Measurements from ENCODE around the gene REC8. TPM values are rescaled to one million over a fixed set of nuclear protein-coding genes. Genes with fewer than 3 reads are reported as not detected.

The REC8 gene
- total RNA-seq, 2 donors from 2014 or later: 36.4 to 48.7 TPM

GRCh38 chr14:24135834-24136683, 35.8 kb upstream of the REC8 start, which contains the start of gene PSME1:
TSS of gene PSME1 (plus strand) at chr14:24136194. CDS start at chr14:24136263, 69 bp downstream.
- ATAC-seq: peak; percentile 91 to 96
- peak; percentile 92 to 94 for DNase-seq (ENCODE audit: low spot score in 2 of 2)
- peaks cover 31 to 37% of the 10 kb centered on the region in 2 donors for H3K36me3 Mint-ChIP-seq

GRCh38 chr14:24136684-24137528, 35.0 kb upstream of the REC8 start:
- peaks cover 32 to 40% of the 10 kb centered on the region in 2 donors for H3K36me3 Mint-ChIP-seq
- H3K27ac Mint-ChIP-seq: peak overlapping the region; percentile 76 to 97
- no peaks in the 10 kb centered on the region for H3K9me3 Mint-ChIP-seq
- DNase-seq (ENCODE audit: low spot score in 2 of 2): no peak
- ATAC-seq: no peak

More at GRCh38 chr14:24135834-24136683, 35.8 kb upstream of the REC8 start, which contains the start of gene PSME1:
- Mint-ChIP-seq H3K27ac (peak within 1 kb of the TSS; percentile 76 to 97), H3K9me3 (no peaks in the 10 kb centered on the region)

- no peak for ATAC-seq
- H3K9me3 Mint-ChIP-seq: no peaks in the 10 kb centered on the region
- H3K36me3 Mint-ChIP-seq: peaks cover 41 to 44% of the 10 kb centered on the region in 2 donors
- DNase-seq (ENCODE audit: low spot score in 2 of 2): no peak
- H3K27ac Mint-ChIP-seq: peak overlapping the region; percentile 38 to 76
These were observed 34.1 kb upstream of the REC8 start for GRCh38 chr14:24137529-24138395.

- H3K9me3 Mint-ChIP-seq: no peaks in the 10 kb centered on the region
These were observed 33.2 kb upstream of the REC8 start for GRCh38 chr14:24138396-24139271.

GRCh38 chr14:24139272-24139934, 32.5 kb upstream of the REC8 start:
- Mint-ChIP-seq H3K27ac (peak overlapping the region; percentile 47 to 48), H3K9me3 (no peaks in the 10 kb centered on the region), H3K36me3 (peaks cover 52 to 57% of the 10 kb centered on the region in 2 donors)
- no peak for ATAC-seq
- peak in 1 of 2 donors; percentile 40 for DNase-seq (ENCODE audit: low spot score in 2 of 2)

More at GRCh38 chr14:24138396-24139271, 33.2 kb upstream of the REC8 start:
- ATAC-seq: no peak
- Mint-ChIP-seq H3K27ac (peak overlapping the region; percentile 47 to 77), H3K36me3 (peaks cover 47 to 52% of the 10 kb centered on the region in 2 donors)
- no peak for DNase-seq (ENCODE audit: low spot score in 2 of 2)

GRCh38 chr14:24141097-24141880, 30.6 kb upstream of the REC8 start, which contains the start of gene EMC9:
TSS of gene EMC9 (minus strand) at chr14:24141591. CDS start at chr14:24141304, 287 bp downstream.
- H3K27ac Mint-ChIP-seq: peak within 1 kb of the TSS; percentile 78 to 90
- H3K36me3 Mint-ChIP-seq: peaks cover 71 to 76% of the 10 kb centered on the region in 2 donors
- peak; percentile 99 to 100 for DNase-seq (ENCODE audit: low spot score in 2 of 2)
- ATAC-seq: peak; percentile 87 to 89
- no peaks in the 10 kb centered on the region for H3K9me3 Mint-ChIP-seq

DNA sequence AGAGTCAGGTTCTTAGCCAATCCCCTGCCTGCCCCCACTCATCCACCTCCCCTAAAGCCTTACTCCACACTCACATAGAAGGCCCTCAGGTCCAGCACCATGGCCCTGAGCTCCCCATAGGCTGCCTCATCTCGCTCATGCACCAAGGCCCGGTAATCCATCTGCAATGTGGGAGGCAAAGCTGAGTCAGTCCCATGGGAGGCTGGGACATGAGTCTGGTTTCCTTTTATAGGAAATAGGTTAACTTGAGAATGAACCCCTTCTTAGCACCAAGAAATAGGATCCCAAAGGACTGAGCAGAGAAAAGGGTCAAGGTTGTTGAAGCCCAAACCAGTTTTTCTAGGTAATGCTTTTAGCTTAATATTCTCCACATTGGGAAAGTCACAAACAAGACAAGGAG, 28.4 kb upstream of the REC8 start:
- no peak for DNase-seq (ENCODE audit: low spot score in 2 of 2)
- Mint-ChIP-seq H3K27ac (peak overlapping the region in 1 of 2 donors; percentile 27), H3K9me3 (no peaks in the 10 kb centered on the region), H3K36me3 (peaks cover 69% of the 10 kb centered on the region in 2 donors)
- no peak for ATAC-seq

- ATAC-seq (no peak), DNase-seq (ENCODE audit: low spot score in 2 of 2) (no peak)
- peak overlapping the region; percentile 27 to 65 for H3K27ac Mint-ChIP-seq
- H3K9me3 Mint-ChIP-seq: no peaks in the 10 kb centered on the region
- H3K36me3 Mint-ChIP-seq: peaks cover 67 to 69% of the 10 kb centered on the region in 2 donors
These were observed 27.4 kb upstream of the REC8 start for GRCh38 chr14:24144451-24144850.

DNA sequence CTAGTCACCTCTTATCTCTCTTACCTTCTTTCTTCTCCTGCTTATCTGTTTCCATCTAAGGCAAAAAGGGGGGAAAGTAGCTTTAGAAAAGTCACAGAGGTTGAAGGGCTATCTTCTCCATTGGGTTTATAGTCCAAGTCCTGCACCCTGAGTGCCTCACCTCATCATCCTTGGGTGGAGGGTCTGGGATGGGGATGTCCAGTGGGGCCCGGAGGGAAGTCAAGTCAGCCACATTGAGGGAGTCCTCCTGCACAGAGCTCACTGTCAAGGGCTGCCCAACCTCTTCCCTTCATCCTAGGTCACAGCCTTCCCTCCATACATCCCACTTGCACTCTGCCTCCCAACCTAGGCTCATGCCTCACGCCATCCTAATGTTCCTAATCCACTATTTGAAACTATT, 26.7 kb upstream of the REC8 start:
- Mint-ChIP-seq H3K9me3 (no peaks in the 10 kb centered on the region), H3K36me3 (peaks cover 62 to 67% of the 10 kb centered on the region in 2 donors), H3K27ac (peak overlapping the region; percentile 77 to 96)
- DNase-seq (ENCODE audit: low spot score in 2 of 2) (no peak), ATAC-seq (no peak)

GRCh38 chr14:24145690-24146452, 26.0 kb upstream of the REC8 start:
- no peak for ATAC-seq
- Mint-ChIP-seq H3K9me3 (no peaks in the 10 kb centered on the region), H3K36me3 (peaks cover 61 to 68% of the 10 kb centered on the region in 2 donors), H3K27ac (peak overlapping the region; percentile 96 to 99)
- no peak for DNase-seq (ENCODE audit: low spot score in 2 of 2)

DNA sequence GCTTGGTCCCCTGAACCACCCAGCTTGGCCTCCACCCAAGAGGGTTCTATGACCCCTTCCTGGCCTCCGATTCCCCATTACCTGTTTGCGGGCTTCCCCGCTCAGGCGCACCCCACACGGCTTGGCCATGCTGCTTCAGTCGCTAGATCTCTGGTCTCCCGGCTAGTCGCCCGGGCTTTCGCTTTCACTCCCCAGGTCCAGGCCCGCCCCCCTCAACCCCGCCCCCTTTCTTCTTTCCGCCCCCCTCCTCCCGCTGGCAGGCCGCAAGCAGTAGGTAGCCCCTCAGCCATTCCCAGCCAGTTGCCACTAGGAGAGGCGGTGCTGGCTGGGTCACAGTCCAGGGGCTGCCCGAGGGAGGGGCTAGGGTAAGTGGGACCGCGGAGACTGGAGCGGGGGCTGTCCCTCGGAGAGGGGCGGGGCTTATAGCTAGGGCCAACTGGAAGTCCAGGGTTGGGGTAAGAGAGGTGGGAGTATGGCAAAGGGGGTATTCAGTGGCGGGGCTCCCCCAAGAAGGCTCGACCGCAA, 25.4 kb upstream of the REC8 start, which contains the start of gene PSME2:
Gene PSME2 (minus strand): TSS at position 158 of the 525 bp plus-strand sequence. CDS start 29 bp downstream, at position 129.
- peak within 1 kb of the TSS; percentile 96 to 99 for H3K27ac Mint-ChIP-seq
- DNase-seq (ENCODE audit: low spot score in 2 of 2) (peak; percentile 94 to 96), ATAC-seq (peak; percentile 72 to 79)
- no peaks in the 10 kb centered on the region for H3K9me3 Mint-ChIP-seq
- peaks cover 59 to 71% of the 10 kb centered on the region in 2 donors for H3K36me3 Mint-ChIP-seq

GRCh38 chr14:24146978-24147760, 24.7 kb upstream of the REC8 start, which contains the start of gene RNF31:
TSS of gene RNF31 (plus strand) at chr14:24147498. CDS start at chr14:24147699, 201 bp downstream.
- ATAC-seq: peak; percentile 87 to 89

More at GRCh38 chr14:24146978-24147760, 24.7 kb upstream of the REC8 start, which contains the start of gene RNF31:
- DNase-seq (ENCODE audit: low spot score in 2 of 2): peak; percentile 97
- Mint-ChIP-seq H3K36me3 (peaks cover 54 to 67% of the 10 kb centered on the region in 2 donors), H3K27ac (peak within 1 kb of the TSS; percentile 96 to 99), H3K9me3 (no peaks in the 10 kb centered on the region)

Measured in activated naive CD4-positive, alpha-beta T cell treated with anti-CD3 and anti-CD28 coated beads, Interleukin-2, amount 50 U/mL, for 72 hours (primary cell).